8988T (cell line): Measurements from ENCODE around the gene RASSF1.

Experiments
- DNase-seq: peaks from one replicate; pipeline ENCODE4 v3.0.0; 2011

Gene RASSF1

GRCh38 chr3:50341996-50342650 lies 1.5 kb upstream of the RASSF1 start:
- no peak for DNase-seq

GRCh38 chr3:50341537-50341936 lies 901 bp upstream of the RASSF1 start:
- DNase-seq: no peak

- DNase-seq: no peak
Measured at GRCh38 chr3:50340147-50340447, 539 bp downstream of the RASSF1 start.

DNA sequence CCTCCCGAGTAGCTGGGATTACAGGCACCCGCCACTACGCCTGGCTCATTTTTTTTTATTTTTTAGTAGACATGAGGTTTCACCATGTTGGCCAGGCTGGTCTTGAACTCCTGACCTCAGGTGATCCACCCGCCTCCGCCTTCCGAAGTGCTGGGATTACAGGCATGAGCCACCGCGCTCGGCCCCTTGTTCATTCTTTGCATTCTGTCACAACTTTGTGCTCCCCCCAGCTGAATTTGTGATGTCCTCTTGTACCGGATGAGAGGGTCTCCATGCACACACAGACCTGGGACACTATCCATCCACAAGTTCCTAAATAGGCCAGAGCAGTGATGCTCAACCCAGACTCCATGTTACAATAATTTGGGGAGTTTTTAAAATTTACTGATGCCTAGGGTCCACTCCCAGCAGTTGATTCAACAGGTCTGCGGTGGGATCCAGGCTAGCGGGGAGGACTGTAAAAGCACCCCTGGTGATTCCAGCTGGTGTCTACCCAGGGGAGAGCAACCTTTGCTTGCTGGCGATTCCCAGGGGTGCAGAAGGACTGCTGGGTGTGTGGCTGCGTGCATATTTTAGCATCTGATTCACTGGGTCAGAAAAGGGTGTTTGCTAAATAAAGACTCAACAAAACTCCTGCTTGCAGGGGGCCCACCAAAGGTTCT lies 1.0 kb downstream of the RASSF1 start:
- DNase-seq: no peak

GRCh38 chr3:50338965-50339364 lies 1.7 kb downstream of the RASSF1 start:
- DNase-seq: no peak

- peak; percentile 100 for DNase-seq
Measured at GRCh38 chr3:50337175-50337861, 3.3 kb downstream of the RASSF1 start.

GRCh38 chr3:50336452-50337174 lies 4.0 kb downstream of the RASSF1 start:
- peak; percentile 79 for DNase-seq

- DNase-seq: no peak
Measured at GRCh38 chr3:50334339-50335075, 6.1 kb downstream of the RASSF1 start.

DNA sequence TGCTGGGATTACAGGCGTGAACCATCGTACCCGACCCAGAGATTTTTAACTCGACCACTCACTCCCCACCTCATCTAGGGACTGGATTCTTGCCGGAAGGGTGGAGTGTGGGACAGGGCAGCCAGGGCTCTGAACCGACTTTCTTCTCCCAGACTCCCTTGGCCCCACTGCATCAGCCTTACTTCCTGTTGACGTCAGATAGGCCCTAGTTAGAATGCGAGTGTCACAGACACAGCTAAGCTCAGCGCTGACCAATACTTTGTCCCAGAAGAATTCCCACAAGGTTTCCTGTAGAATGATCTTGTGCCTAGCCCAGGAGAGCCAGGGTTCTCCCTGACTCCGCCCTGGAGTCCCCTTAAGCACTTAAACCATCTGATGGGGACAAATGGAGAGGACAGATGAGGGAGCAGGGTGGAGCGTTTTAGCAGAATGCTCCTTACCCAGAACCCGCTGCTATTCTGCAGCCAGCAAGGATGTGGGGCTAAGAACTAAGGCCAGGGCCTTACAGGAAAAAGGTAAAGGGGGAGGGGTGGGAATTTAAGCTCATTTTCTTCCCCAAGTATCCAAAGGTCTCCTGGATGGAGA lies 6.8 kb downstream of the RASSF1 start:
- no peak for DNase-seq

- no peak for DNase-seq
Measured at GRCh38 chr3:50331364-50331907, 9.2 kb downstream of the RASSF1 start.

- no peak for DNase-seq
Measured at GRCh38 chr3:50330330-50330729, 10.3 kb downstream of the RASSF1 start.

GRCh38 chr3:50327943-50328691 lies 12.5 kb downstream of the RASSF1 start, which contains the start of gene TUSC2:
TUSC2 (minus strand) TSS chr3:50328223; CDS start chr3:50328099, 124 bp downstream.
- DNase-seq: peak; percentile 99

DNA sequence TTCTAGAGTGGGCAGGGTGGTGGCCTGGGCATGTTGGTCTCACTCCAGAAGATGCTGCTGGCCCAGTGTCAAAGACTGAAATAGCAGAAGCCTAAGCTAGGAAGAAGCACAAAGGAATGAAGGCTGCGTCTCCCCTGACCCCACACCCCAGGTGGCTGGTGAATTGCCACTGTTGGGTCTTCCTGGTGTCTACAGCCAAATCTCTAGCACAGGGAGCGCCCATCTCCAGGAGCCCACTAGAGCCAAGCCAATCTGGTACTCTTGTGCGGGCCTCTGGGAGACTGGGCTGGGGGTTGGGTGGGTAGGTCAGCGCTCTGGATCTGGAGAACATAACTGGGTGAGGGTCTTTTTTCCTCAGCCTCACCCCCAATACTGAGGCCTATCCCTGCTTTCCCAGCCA lies 13.5 kb downstream of the RASSF1 start:
- DNase-seq: no peak

- no peak for DNase-seq
Measured at GRCh38 chr3:50326182-50326541, 14.5 kb downstream of the RASSF1 start.

DNA sequence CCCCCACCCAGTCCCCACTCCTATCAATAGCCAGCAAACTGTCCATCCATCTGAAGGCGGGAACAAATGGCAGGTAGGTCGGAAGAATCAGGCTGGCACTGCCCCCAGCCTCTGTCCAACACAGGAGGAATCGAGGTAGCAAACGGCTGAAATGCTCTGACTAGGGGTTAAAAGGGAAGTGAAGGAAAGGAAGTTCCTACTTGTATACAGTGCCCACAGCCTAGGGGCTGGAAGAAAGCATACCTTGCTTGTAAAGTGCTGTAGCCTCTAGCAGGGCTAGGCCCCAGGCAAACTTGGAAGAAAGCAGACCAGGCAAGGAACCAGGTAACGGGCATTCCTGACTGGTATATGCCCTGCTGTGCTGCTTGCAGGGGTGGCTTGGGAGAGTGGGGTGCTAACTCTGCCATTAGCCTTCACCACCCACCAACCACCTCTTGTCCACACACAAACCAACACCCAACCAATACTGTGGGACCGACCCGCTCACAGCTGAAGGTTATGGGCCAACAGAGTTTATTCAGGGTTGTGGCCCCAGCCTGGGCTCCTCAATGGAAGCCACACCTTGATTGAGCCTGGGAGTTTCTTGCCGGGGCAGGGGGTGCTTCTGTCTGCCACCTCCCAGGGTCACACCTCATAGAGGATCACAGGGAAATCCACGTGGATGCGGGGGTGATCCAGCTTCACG lies 15.0 kb downstream of the RASSF1 start:
- DNase-seq: no peak

GRCh38 chr3:50325113-50325480 lies 15.5 kb downstream of the RASSF1 start:
- no peak for DNase-seq

GRCh38 chr3:50324351-50325112 lies 16.1 kb downstream of the RASSF1 start:
- peak; percentile 99 for DNase-seq

DNA sequence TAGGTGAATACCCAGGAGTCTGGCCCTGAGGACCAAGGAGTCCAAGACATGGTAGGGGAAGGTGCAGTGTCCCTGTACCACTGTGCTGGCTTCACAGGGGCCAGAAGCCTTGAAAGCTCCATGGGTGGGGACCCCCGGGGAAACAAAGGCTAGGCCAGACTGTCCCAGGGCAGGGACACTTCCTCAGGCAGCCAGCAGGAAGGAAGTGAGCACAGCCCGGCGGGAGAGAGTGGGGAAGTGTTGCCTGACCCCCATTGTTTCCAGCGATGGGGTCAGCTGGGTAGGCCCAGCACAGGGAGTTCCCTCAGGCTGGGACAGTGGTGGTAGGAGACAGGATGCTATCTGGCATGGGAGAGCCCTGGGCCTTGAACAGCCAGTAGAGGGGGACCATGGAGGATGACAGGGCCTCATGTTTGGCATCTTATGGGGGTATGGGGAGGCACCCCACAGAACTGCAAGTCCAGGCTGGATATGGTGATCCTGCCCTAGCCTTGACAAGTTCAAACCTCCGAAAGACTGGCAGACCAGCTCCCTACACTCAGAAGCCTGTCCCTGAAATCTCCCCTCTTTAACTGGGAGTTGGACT lies 16.9 kb downstream of the RASSF1 start:
- no peak for DNase-seq

GRCh38 chr3:50323092-50323600 lies 17.5 kb downstream of the RASSF1 start:
- no peak for DNase-seq
